Cardiac muscle cell (in vitro differentiated cells and primary cell): ENCODE measurements around the gene MYL6B. TPM values are rescaled to one million over a fixed set of nuclear protein-coding genes. Genes with fewer than 3 reads are reported as not detected.

ENCODE experiments used
- DNase-seq, 2 donors: peaks; one replicate each; pipeline versions ENCODE4 v3.0.0 to v3.0.0-alpha.2; 2010 to 2017; ENCODE audit warnings: low read depth in 1 of 2, low spot score in 1 of 2
- H3K27ac ChIP-seq: fragments of 200-600 bp; sonication (generic); 2 replicates; pipeline ENCODE4 v1.5.1; 2016
- H3K27me3 ChIP-seq: fragments of 200-600 bp; sonication (generic); 2 replicates; pipeline ENCODE4 v1.6.0; 2016; ENCODE audit warnings: control low read depth
- H3K36me3 ChIP-seq: fragments of 200-600 bp; sonication (generic); 2 replicates; pipeline ENCODE4 v1.5.1; 2016; ENCODE audit warnings: control low read depth
- H3K4me1 ChIP-seq: fragments of 200-600 bp; sonication (generic); 2 replicates; pipeline ENCODE4 v1.8.1; 2017; ENCODE audit warnings: low read depth, mild to moderate bottlenecking, mixed run types
- H3K4me3 ChIP-seq: fragments of 200-600 bp; sonication (generic); 2 replicates; pipeline ENCODE4 v1.5.1; 2016; ENCODE audit warnings: mild to moderate bottlenecking
- H3K9me3 ChIP-seq: fragments of 200-600 bp; sonication (generic); 2 replicates; pipeline ENCODE4 v1.5.1; 2017; ENCODE audit warnings: low read depth, mild to moderate bottlenecking, control low read depth
- polyA plus RNA-seq: library from polyadenylated mRNA; unstranded; fragments of >200 nt; fragmentation: Nextera tagmentation; extraction: Ambion mirVana; gene quantifications from 2 replicates; pipeline ENCODE4 v1.2.1, GENCODE V29; 2016
- total RNA-seq: library from RNA; depleted of rRNA; stranded (reverse); fragments of >200 nt; gene quantifications from 2 replicates; pipeline ENCODE4 v1.2.3, GENCODE V29; 2016
- TF ChIP-seq, protein P1 (sequence below): IDR thresholded peaks from 2 replicates; pipeline ENCODE4 v1.5.1; 2012; ENCODE audit warnings: low read depth, mild to moderate bottlenecking, low read length

The MYL6B gene
- total and polyA plus RNA-seq, 2 experiments from 2014 or later: 142 to 293 TPM

GRCh38 chr12:56172839-56173238 is 20.5 kb downstream of the MYL6B start:
- TF ChIP-seq, protein P1, sequence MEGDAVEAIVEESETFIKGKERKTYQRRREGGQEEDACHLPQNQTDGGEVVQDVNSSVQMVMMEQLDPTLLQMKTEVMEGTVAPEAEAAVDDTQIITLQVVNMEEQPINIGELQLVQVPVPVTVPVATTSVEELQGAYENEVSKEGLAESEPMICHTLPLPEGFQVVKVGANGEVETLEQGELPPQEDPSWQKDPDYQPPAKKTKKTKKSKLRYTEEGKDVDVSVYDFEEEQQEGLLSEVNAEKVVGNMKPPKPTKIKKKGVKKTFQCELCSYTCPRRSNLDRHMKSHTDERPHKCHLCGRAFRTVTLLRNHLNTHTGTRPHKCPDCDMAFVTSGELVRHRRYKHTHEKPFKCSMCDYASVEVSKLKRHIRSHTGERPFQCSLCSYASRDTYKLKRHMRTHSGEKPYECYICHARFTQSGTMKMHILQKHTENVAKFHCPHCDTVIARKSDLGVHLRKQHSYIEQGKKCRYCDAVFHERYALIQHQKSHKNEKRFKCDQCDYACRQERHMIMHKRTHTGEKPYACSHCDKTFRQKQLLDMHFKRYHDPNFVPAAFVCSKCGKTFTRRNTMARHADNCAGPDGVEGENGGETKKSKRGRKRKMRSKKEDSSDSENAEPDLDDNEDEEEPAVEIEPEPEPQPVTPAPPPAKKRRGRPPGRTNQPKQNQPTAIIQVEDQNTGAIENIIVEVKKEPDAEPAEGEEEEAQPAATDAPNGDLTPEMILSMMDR: no peak

DNA sequence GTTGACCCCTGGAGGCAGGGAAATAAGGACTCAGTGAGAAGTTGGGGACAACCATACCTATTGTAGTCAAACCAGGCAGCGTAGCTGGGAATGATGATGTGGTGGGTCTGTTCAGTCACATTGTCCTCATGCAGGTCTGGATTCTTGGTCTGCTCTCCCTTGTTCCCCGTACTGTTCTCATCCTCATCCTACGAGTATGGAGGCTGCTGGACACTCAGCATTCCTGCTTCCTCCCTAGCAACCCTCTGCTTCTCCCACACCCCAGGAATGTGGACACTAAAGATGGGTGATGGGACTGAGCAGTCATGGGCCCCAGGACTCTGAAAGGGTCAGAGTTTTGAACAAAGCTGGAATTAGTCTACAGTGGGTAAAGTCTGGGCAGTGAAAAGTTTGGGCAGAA is 26.0 kb downstream of the MYL6B start:
- peaks cover 74% of the 10 kb centered on the region for H3K36me3 ChIP-seq
- no peaks in the 10 kb centered on the region for H3K9me3 ChIP-seq
- H3K27me3 ChIP-seq: no peaks in the 10 kb centered on the region
- peaks cover 2% of the 10 kb centered on the region for H3K4me1 ChIP-seq
- no peak overlapping the region for H3K27ac ChIP-seq
- DNase-seq: no peak
- H3K4me3 ChIP-seq: no peak overlapping the region
- TF ChIP-seq, protein P1: no peak

More at GRCh38 chr12:56172839-56173238, 20.5 kb downstream of the MYL6B start:
- peaks cover 70% of the 10 kb centered on the region for H3K36me3 ChIP-seq
- H3K4me3 ChIP-seq: no peak overlapping the region
- H3K27ac ChIP-seq: no peak overlapping the region
- no peak for DNase-seq
- no peaks in the 10 kb centered on the region for H3K9me3 ChIP-seq
- H3K27me3 ChIP-seq: no peaks in the 10 kb centered on the region
- H3K4me1 ChIP-seq: peaks cover 3% of the 10 kb centered on the region

GRCh38 chr12:56186957-56187356 is 34.6 kb downstream of the MYL6B start:
- TF ChIP-seq, protein P1: no peak
- no peak for DNase-seq
- Histone ChIP-seq H3K9me3 (no peaks in the 10 kb centered on the region), H3K27me3 (no peaks in the 10 kb centered on the region), H3K27ac (no peak overlapping the region), H3K4me1 (peaks cover 16% of the 10 kb centered on the region), H3K4me3 (no peak overlapping the region), H3K36me3 (peaks cover 29% of the 10 kb centered on the region)

DNA sequence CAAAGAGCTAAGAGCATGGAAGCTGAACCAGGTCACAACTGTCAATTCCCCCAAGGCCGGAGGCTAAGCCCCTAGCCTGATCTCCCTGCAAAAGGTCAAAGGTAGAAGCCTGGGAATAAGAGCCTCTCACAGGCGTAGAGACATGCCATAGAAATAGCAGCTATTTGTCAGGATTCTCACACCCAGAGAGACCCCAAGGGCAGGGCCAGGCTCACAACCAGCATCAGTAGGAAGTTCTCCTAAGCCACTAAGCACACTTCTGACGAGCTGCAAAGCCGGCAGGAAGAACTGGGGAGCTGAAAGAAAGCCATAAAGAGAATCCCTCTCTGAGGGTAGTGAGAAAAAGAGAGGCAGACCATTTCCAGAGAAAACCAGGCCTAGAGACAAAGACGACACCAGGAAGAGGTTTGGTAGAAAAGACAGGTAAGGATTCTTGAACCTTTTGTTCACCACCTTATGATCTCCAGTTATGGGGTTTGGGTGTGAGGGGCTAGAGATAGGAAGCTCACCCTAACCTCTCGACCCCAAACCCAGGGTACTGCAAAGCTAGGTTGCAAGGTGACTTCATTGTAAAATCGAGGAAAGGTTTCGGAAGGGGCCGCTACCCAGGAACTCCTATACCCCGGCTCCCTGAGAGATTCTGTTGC is 35.9 kb downstream of the MYL6B start:
- Histone ChIP-seq H3K27me3 (no peaks in the 10 kb centered on the region), H3K9me3 (no peaks in the 10 kb centered on the region), H3K4me3 (peak overlapping the region; percentile 100), H3K36me3 (peaks cover 24% of the 10 kb centered on the region), H3K27ac (peak overlapping the region; percentile 81), H3K4me1 (peaks cover 15% of the 10 kb centered on the region)
- TF ChIP-seq, protein P1: no peak
- no peak for DNase-seq

DNA sequence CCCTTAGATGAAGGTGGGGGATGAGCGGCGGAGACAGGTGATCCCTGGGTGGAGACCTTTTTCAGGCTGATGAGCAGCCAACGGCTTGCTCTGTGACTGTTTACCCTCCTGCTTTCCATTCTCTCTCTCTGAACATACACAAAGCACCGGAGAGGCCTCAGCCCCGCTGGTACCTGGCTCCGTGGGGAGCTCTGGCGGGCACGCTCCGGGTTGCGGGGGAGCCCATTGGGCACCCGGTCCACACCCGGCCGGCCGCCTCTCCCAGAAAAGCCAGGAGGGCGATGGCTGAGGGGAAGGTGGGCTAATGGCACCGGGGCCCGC is 36.4 kb downstream of the MYL6B start:
- peak overlapping the region; percentile 81 for H3K27ac ChIP-seq
- TF ChIP-seq, protein P1: no peak
- H3K36me3 ChIP-seq: peaks cover 19% of the 10 kb centered on the region
- peak overlapping the region; percentile 100 for H3K4me3 ChIP-seq
- no peaks in the 10 kb centered on the region for H3K9me3 ChIP-seq
- DNase-seq: no peak
- no peaks in the 10 kb centered on the region for H3K27me3 ChIP-seq
- peaks cover 10% of the 10 kb centered on the region for H3K4me1 ChIP-seq
